Sigmoid colon (tissue), 7 donors: ENCODE results near the gene FLVCR1. TPM values are rescaled to one million over a fixed set of nuclear protein-coding genes. Genes with fewer than 3 reads are reported as not detected.

Experiments used
- DNase-seq: peaks from one replicate; pipeline ENCODE4 v3.0.0-alpha.2; 2019
- H3K27ac ChIP-seq, 4 donors: fragments of 200-600 bp; sonication (generic); one replicate each; pipeline ENCODE4 v1.5.1; 2016 to 2019; ENCODE audit warnings: mild to moderate bottlenecking in 1 of 4
- H3K27me3 ChIP-seq, 3 donors: fragments of 200-600 bp; sonication (generic); one replicate each; pipeline ENCODE4 v1.5.1; 2019; ENCODE audit warnings: mild to moderate bottlenecking in 1 of 3
- H3K36me3 ChIP-seq, 4 donors: fragments of 200-600 bp; sonication (generic); one replicate each; pipeline ENCODE4 v1.5.1; 2016 to 2019
- H3K4me1 ChIP-seq, 4 donors: fragments of 200-600 bp; sonication (generic); one replicate each; pipeline ENCODE4 v1.5.1; 2017 to 2019
- H3K4me3 ChIP-seq, 4 donors: fragments of 200-600 bp; sonication (generic); one replicate each; pipeline ENCODE4 v1.5.1; 2017 to 2019; ENCODE audit warnings: mild to moderate bottlenecking in 2 of 4, moderate library complexity in 1 of 4
- H3K9me3 ChIP-seq, 4 donors: fragments of 200-600 bp in 3 of 4; sonication (generic) in 3 of 4; one replicate each; pipeline versions ENCODE4 v1.5.1 to v1.6.1; 2013 to 2019
- CTCF ChIP-seq, 4 experiments: fragments of 450-650 bp in 3 of 4; fragments of 200-600 bp in 1 of 4; IDR thresholded peaks; one replicate each; pipeline ENCODE4 v1.5.1; 2016 to 2019; ENCODE audit warnings: antibody characterized with exemption in 4 of 4, mild to moderate bottlenecking in 3 of 4, moderate library complexity in 2 of 4
- EP300 ChIP-seq, 4 donors: sonication (generic); formaldehyde crosslinking; IDR thresholded peaks; one replicate each; pipeline ENCODE4 v1.6.1; 2017; ENCODE audit warnings: antibody characterized with exemption in 4 of 4
- POLR2A ChIP-seq, 2 donors: fragments of 450-650 bp; IDR thresholded peaks; one replicate each; pipeline ENCODE4 v1.6.1; 2016; ENCODE audit warnings: antibody characterized with exemption in 2 of 2, mild to moderate bottlenecking in 2 of 2, moderate library complexity in 2 of 2
- POLR2AphosphoS5 ChIP-seq, 4 donors: sonication (generic); formaldehyde crosslinking; IDR thresholded peaks; one replicate each; pipeline ENCODE4 v1.6.1; 2017; ENCODE audit warnings: antibody characterized with exemption in 4 of 4
- WGBS, 2 donors: extraction: QIAGEN DNeasy Blood & Tissue Kit; methylation state at CpG; one replicate each; pipeline ENCODE4 v1.1.7; 2013; 5-methylcytosine and 5-hydroxymethylcytosine counted together
- intact Hi-C: fragments of 100-400 bp; cut with DNase I; formaldehyde crosslinking; loops from one replicate; pipeline ENCODE4 v1.15.1; 2023
- polyA plus RNA-seq, 3 donors: library from polyadenylated mRNA; stranded (reverse); fragments of 200-250 nt; gene quantifications; one replicate each; pipeline ENCODE4 v1.2.3, GENCODE V29; 2013
- total RNA-seq, 4 donors: library from RNA; depleted of rRNA; stranded (reverse); fragments of >200 nt; gene quantifications; one replicate each; pipeline ENCODE4 v1.1.0, GENCODE V29; 2016
- donor health status: healthy with polysubstance abuse.
- donor health status: Bipolar disorder and iron deficiency.
- donor health status: healthy.

Gene FLVCR1
- total and polyA plus RNA-seq, 7 donors: 0.60 to 6.9 (median 3.3) TPM

- intact Hi-C loops: no loop called here
- WGBS, 2 donors: 87 to 88% methylated on average over 6 of the region's 6 CpGs
- H3K36me3 ChIP-seq: no peaks in the 10 kb centered on the region
- peaks cover 0 to 8% (median 2%) of the 10 kb centered on the region in 4 donors for H3K9me3 ChIP-seq
- no peaks in the 10 kb centered on the region for H3K4me1 ChIP-seq
- H3K27me3 ChIP-seq: no peaks in the 10 kb centered on the region
- TF ChIP-seq POLR2AphosphoS5 (IDR thresholded peaks at IDR 0.05): no peak
- TF ChIP-seq CTCF (IDR thresholded peaks at IDR 0.05): no peak
- no peak for TF ChIP-seq EP300 (IDR thresholded peaks at IDR 0.05)
- TF ChIP-seq POLR2A (IDR thresholded peaks at IDR 0.05): no peak
- no peak overlapping the region for H3K27ac ChIP-seq
- DNase-seq: no peak
- no peak overlapping the region for H3K4me3 ChIP-seq
Measured at GRCh38 chr1:212942679-212943392, 84.8 kb downstream of the FLVCR1 start.

- Histone ChIP-seq H3K27ac (no peak overlapping the region), H3K4me3 (no peak overlapping the region), H3K9me3 (peaks cover 0 to 8% (median 2%) of the 10 kb centered on the region in 4 donors), H3K4me1 (no peaks in the 10 kb centered on the region), H3K27me3 (peaks cover 0 to 1% (median 0%) of the 10 kb centered on the region in 3 donors), H3K36me3 (no peaks in the 10 kb centered on the region)
- TF ChIP-seq EP300 (IDR thresholded peaks at IDR 0.05) (no peak), CTCF (IDR thresholded peaks at IDR 0.05) (no peak), POLR2A (IDR thresholded peaks at IDR 0.05) (no peak), POLR2AphosphoS5 (IDR thresholded peaks at IDR 0.05) (no peak)
- 89 to 90% methylated on average over 4 of the region's 4 CpGs for WGBS, 2 donors
- no peak for DNase-seq
- intact Hi-C loops: no loop called here
Measured at GRCh38 chr1:212943393-212943710, 85.3 kb downstream of the FLVCR1 start.

GRCh38 chr1:212944229-212944901 is 86.3 kb downstream of the FLVCR1 start:
- no peaks in the 10 kb centered on the region for H3K4me1 ChIP-seq
- intact Hi-C loops: no loop called here
- H3K9me3 ChIP-seq: peaks cover 0 to 8% (median 2%) of the 10 kb centered on the region in 4 donors
- no peak overlapping the region for H3K4me3 ChIP-seq
- WGBS, 2 donors: 70 to 88% methylated on average over 6 of the region's 6 CpGs
- DNase-seq: no peak
- TF ChIP-seq CTCF (IDR thresholded peaks at IDR 0.05) (no peak), EP300 (IDR thresholded peaks at IDR 0.05) (no peak), POLR2AphosphoS5 (IDR thresholded peaks at IDR 0.05) (no peak), POLR2A (IDR thresholded peaks at IDR 0.05) (no peak)
- H3K36me3 ChIP-seq: no peaks in the 10 kb centered on the region
- H3K27ac ChIP-seq: no peak overlapping the region
- peaks cover 0 to 10% (median 0%) of the 10 kb centered on the region in 3 donors for H3K27me3 ChIP-seq

GRCh38 chr1:212945056-212945455 is 87.0 kb downstream of the FLVCR1 start:
- intact Hi-C loops: no loop called here
- Histone ChIP-seq H3K27me3 (peaks cover 0 to 15% (median 0%) of the 10 kb centered on the region in 3 donors), H3K4me1 (peaks cover 0 to 4% (median 2%) of the 10 kb centered on the region in 4 donors), H3K4me3 (no peak overlapping the region), H3K27ac (no peak overlapping the region), H3K9me3 (peaks cover 0 to 8% (median 2%) of the 10 kb centered on the region in 4 donors), H3K36me3 (no peaks in the 10 kb centered on the region)
- DNase-seq: no peak
- TF ChIP-seq CTCF (IDR thresholded peaks at IDR 0.05): no peak
- TF ChIP-seq POLR2A (IDR thresholded peaks at IDR 0.05): no peak
- 88 to 90% methylated on average over 2 of the region's 2 CpGs for WGBS, 2 donors
